22Rv1 (cell line): ENCODE results near the gene MYRIP.

Experiments
- H3K27ac ChIP-seq: fragments of 450-650 bp; 2 replicates; pipeline ENCODE4 v1.5.1; 2017
- ZFX ChIP-seq: fragments of 450-650 bp; IDR thresholded peaks from 2 replicates; pipeline ENCODE4 v1.6.1; 2017; ENCODE audit warnings: antibody characterized with exemption, borderline replicate concordance
- TF ChIP-seq, protein P1 (sequence below): fragments of 450-650 bp; IDR thresholded peaks from 2 replicates; pipeline ENCODE4 v1.5.1; 2017; ENCODE audit warnings: mild to moderate bottlenecking

MYRIP gene

DNA sequence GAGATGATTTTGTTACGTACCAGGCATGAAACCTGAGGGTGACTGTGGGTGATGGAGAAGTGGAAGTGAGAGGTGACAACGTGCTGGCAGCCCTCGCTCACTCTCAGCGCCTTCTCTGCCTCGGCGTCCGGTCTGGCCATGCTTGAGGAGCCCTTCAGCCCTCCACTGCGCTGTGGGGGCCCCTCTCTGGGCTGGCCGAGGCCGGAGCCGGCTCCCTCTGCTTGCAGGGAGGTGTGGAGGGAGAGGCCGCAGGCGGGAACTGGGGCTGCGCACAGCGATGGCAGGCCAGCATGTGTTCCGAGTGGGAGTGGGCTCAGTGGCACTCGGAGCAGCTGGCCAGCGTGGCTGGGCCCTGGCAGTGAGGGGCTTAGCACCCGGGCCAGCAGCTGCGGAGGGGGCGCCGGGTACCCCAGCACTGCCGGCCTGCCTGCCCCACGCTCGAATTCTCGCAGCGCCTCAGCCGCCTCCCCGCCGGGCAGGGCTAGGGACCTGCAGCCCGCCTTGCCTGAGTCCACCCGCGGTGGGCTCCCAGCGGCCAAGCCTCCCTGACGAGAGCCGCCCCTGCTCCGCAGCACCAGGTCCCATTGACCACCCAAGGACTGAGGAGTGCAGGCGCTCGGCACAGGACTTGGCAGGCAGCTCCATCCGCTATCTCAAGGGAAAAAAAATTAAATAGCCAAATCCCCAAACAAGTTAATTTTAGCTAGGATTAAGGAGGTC lies 29.7 kb upstream of the MYRIP start:
- H3K27ac ChIP-seq, result no peak overlapping the region
- TF ChIP-seq, protein P1, sequence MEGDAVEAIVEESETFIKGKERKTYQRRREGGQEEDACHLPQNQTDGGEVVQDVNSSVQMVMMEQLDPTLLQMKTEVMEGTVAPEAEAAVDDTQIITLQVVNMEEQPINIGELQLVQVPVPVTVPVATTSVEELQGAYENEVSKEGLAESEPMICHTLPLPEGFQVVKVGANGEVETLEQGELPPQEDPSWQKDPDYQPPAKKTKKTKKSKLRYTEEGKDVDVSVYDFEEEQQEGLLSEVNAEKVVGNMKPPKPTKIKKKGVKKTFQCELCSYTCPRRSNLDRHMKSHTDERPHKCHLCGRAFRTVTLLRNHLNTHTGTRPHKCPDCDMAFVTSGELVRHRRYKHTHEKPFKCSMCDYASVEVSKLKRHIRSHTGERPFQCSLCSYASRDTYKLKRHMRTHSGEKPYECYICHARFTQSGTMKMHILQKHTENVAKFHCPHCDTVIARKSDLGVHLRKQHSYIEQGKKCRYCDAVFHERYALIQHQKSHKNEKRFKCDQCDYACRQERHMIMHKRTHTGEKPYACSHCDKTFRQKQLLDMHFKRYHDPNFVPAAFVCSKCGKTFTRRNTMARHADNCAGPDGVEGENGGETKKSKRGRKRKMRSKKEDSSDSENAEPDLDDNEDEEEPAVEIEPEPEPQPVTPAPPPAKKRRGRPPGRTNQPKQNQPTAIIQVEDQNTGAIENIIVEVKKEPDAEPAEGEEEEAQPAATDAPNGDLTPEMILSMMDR, result no peak
- TF ChIP-seq ZFX, result no peak

DNA sequence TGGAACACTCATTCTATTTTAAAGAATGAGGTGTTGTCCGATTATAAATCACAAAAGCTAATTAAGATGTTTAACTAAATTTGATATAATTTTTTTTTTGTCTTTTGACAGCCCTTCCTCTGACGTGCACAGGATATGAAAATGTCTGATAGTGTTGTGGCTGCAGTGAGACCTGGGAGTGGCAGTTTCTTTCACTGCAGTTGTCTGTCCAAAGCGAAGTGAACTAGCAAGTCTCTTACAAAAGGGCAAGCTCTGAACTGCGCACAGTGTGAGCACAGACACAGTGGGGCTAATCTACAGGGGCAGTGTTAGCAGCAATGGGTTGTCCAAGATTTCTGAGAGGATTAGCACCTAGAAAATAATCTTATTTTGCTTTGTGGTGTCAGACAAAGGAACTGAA lies 29.1 kb upstream of the MYRIP start:
- no peak overlapping the region for H3K27ac ChIP-seq
- TF ChIP-seq ZFX, result no peak
- TF ChIP-seq, protein P1, result no peak

DNA sequence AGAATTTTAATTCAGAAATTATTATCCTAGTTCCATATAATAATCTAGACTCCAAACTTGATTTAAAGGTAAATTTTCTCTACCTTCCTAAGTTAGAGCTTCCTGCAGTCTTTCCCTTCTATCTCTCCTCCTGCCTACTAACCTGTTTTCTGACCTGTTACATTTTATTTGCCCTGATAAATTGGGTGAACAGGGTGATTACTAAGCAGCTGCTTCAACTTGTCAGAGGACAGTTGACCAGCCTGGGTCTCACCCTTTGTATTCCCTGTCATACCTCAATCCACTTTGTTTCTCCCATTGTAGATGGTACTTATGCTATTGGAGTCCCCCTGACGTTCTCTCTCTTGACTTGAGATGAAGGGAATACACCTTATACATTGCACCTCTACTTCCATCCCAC lies 28.4 kb upstream of the MYRIP start:
- TF ChIP-seq ZFX, result no peak
- TF ChIP-seq, protein P1, result no peak
- no peak overlapping the region for H3K27ac ChIP-seq

DNA sequence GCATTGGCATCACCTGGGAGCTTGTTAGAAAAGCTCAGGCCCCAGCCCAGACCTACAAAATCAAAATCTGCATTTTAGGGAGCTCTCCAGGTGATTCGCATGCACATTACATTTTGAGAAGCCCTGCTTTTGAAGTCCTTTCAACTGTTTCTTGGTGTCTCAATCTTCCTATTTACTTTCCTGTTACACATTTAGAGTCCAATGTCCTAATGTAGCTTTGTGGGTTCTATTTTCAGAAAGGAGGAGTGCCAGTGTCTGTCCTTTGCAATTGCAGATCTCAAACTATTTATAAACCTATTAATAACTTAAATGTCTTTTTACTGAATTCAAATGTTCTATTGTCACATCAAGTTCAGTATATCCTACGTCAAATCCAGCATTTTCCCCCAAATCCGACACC lies 27.8 kb upstream of the MYRIP start:
- TF ChIP-seq ZFX, result no peak
- TF ChIP-seq, protein P1, result no peak
- no peak overlapping the region for H3K27ac ChIP-seq

DNA sequence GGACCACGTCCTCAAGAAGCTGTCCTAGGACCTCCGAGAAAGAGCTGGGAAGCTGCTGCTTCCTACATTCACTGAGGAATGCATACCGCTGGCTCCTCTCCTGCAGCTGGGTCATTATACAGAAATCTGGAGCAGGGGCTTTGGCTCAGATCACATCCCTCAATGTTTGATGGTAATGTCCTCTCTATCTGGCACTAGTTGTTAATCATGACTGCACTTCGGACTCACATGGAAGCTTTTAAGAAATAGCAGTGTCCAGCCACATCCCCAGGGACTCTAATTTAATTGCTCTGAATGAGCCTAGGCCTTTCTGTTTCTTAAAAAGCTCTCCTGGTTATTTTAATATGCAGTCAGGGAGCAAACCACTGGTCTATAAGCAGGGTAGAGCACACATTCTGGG lies 25.7 kb upstream of the MYRIP start:
- TF ChIP-seq ZFX, result no peak
- TF ChIP-seq, protein P1, result no peak
- H3K27ac ChIP-seq, result no peak overlapping the region

DNA sequence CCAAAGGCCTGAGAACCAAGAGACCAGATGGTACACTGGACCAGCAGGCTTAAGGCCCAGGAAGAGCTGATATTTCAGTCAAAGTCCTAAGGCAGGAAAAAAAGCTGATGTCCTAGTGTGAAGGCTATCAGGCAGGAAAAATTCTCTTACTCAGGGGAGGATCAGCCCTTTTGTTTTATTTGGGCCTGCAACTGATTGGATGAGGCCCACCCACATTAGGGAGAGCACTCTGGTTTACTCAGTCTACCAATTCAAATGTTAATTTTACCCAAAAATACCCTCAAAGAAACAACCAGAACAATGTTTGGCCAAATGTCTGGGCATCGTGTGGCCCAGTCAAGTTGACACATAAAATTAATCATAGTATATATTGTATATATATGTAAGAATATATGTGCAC lies 24.5 kb upstream of the MYRIP start:
- TF ChIP-seq, protein P1, result no peak
- no peak for TF ChIP-seq ZFX
- H3K27ac ChIP-seq, result no peak overlapping the region

DNA sequence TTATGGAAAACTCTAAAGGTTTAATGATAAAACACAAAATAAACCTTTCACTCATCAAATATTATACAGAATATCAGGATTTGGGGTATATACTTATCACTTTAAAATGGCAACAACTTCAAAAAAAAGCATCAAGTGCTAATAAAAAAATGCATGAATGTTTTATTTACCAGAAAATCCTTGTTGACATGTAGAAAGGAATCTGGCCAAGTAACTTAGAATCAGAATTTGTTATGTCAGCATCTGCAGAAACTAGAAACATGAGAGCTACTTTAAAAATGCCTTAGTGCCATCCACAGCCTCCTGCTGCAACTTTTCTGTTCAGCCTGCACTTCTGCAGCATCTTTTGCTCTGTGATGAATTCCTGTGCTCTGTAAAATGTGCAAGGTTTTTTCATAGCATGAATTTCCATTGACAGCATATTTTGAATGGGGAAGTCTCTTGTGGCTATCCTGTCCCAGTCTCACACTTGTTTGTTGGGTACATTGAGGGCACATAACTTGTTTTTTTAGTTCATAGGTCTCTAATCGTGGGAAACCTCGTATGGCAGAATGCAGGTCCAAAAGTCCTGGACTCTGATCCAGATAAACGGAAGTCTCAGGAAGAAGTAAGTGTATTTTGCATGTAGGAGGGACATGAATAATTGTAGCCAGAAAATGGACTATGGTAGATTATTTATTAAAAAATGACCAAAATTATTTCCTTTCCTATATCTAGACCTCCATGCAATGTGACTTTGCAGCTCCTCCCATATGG lies 21.1 kb upstream of the MYRIP start:
- TF ChIP-seq, protein P1, result no peak
- TF ChIP-seq ZFX, result no peak
- H3K27ac ChIP-seq, result no peak overlapping the region
